GM12878 (cell line): ENCODE measurements around the gene IFT122. TPM values are rescaled to one million over a fixed set of nuclear protein-coding genes. Genes with fewer than 3 reads are reported as not detected.

Source experiments
- ATAC-seq: fragments of 200-7000 bp; cut with Tn5 transposase; 3 replicates; pipeline ENCODE4 v1.9.1; 2020; ENCODE audit warnings: mild to moderate bottlenecking, moderate library complexity
- BruUV-seq: library from RNA; stranded (reverse); fragments of 400-500 nt; replicated peaks from 2 replicates; lab custom pipeline; 2021; lab: Mats Ljungman, UMichigan
- CTCF ChIA-PET: fragments of 300-600 bp; sonication (Branson Sonifier 250); formaldehyde crosslinking; extraction: SDS; loops from one replicate; lab custom pipeline; 2021; ENCODE audit warnings: inconsistent platforms; lab: Yijun Ruan, JAX
- POLR2A ChIA-PET: fragments of 350-600 bp; formaldehyde crosslinking; extraction: SDS; loops from one replicate; lab custom pipeline; 2021; ENCODE audit warnings: inconsistent platforms; lab: Charles Lee
- RAD21 ChIA-PET: fragments of 300-600 bp; sonication (Branson Sonifier 250); formaldehyde crosslinking; loops from one replicate; lab custom pipeline; 2023; ENCODE audit warnings: antibody characterized with exemption; ENCODE audit not compliant: unreplicated experiment; lab: Charles Lee
- SMC1A ChIA-PET: fragments of 300-600 bp; sonication (Branson Sonifier 250); formaldehyde crosslinking; loops from one replicate; lab custom pipeline; 2023; ENCODE audit not compliant: unreplicated experiment, uncharacterized antibody; lab: Charles Lee
- DNase-seq: peaks from one replicate; pipeline ENCODE4 v3.0.0-alpha.2; 2011; ENCODE audit warnings: low read depth, low spot score
- FAIRE-seq: peaks from 3 replicates; lab custom pipeline; 2011; peaks lifted over from hg19 to GRCh38; lab: Jason Lieb, UNC
- H2AFZ ChIP-seq: 2 replicates; pipeline ENCODE4 v1.6.0; 2011; ENCODE audit warnings: low read depth, low read length, control low read depth; ENCODE audit not compliant: control insufficient read depth
- H3K27ac ChIP-seq: 2 replicates; pipeline ENCODE4 v1.5.1; 2011; ENCODE audit warnings: control low read depth; ENCODE audit not compliant: control insufficient read depth, insufficient read depth
- H3K27me3 ChIP-seq, 2 experiments: replicated peaks in 1 of 2; 2 replicates each; pipeline versions ENCODE4 v1.6.0 to v1.6.1; 2011; ENCODE audit warnings: low read length in 1 of 2; ENCODE audit not compliant: control insufficient read depth in 2 of 2, insufficient read depth in 2 of 2
- H3K36me3 ChIP-seq, 2 experiments: 2 replicates each; pipeline ENCODE4 v1.5.1; 2011; ENCODE audit warnings: low read length in 1 of 2; ENCODE audit not compliant: control insufficient read depth in 2 of 2, insufficient read depth in 2 of 2
- H3K4me1 ChIP-seq: 2 replicates; pipeline ENCODE4 v1.6.1; 2011; ENCODE audit warnings: mild to moderate bottlenecking, low read length, moderate library complexity, mixed read lengths; ENCODE audit not compliant: control insufficient read depth, insufficient read depth
- H3K4me2 ChIP-seq: 2 replicates; pipeline ENCODE4 v1.6.0; 2011; ENCODE audit warnings: control low read depth; ENCODE audit not compliant: control insufficient read depth, insufficient read depth
- H3K4me3 ChIP-seq: fragments of 200-600 bp; sonication (generic); 2 replicates; pipeline ENCODE4 v1.5.1; 2016
- H3K79me2 ChIP-seq: 2 replicates; pipeline ENCODE4 v1.6.0; 2011; ENCODE audit warnings: low read length; ENCODE audit not compliant: control insufficient read depth, insufficient read depth
- H3K9ac ChIP-seq: 2 replicates; pipeline ENCODE4 v1.8.0; 2011; ENCODE audit warnings: low read length, control low read depth, mixed read lengths; ENCODE audit not compliant: control insufficient read depth, insufficient read depth
- H3K9me3 ChIP-seq: replicated peaks from 3 replicates; pipeline ENCODE4 v1.5.1; 2011; ENCODE audit warnings: mild to moderate bottlenecking, low read length; ENCODE audit not compliant: control insufficient read depth, insufficient read depth
- H4K20me1 ChIP-seq: 2 replicates; pipeline ENCODE4 v1.6.0; 2011; ENCODE audit not compliant: control insufficient read depth, insufficient read depth
- E4F1 ChIP-seq: fragments of 450-650 bp; IDR thresholded peaks from 2 replicates; pipeline ENCODE4 v1.6.1; 2018; ENCODE audit warnings: borderline replicate concordance, mild to moderate bottlenecking; ENCODE audit not compliant: partially characterized antibody
- SUZ12 ChIP-seq: fragments of 200-600 bp; sonication (generic); IDR thresholded peaks from one replicate; pipeline ENCODE4 v1.6.1; 2018; ENCODE audit warnings: antibody characterized with exemption, mild to moderate bottlenecking; ENCODE audit not compliant: unreplicated experiment
- ZBTB33 ChIP-seq: fragments of 450-650 bp; IDR thresholded peaks from 2 replicates; pipeline ENCODE4 v1.6.1; 2017; ENCODE audit warnings: mild to moderate bottlenecking
- ZBTB4 ChIP-seq: fragments of 450-650 bp; formaldehyde crosslinking; IDR thresholded peaks from 2 replicates; pipeline ENCODE4 v1.4.0; 2022; ENCODE audit warnings: mild to moderate bottlenecking, moderate library complexity
- WGBS: methylation state at CpG from one replicate; pipeline ENCODE4 v1.1.6; 2016; ENCODE audit warnings: low lambda C conversion rate; ENCODE audit not compliant: insufficient replicate concordance, insufficient coverage; ENCODE audit errors: missing lambda C conversion rate; 5-methylcytosine and 5-hydroxymethylcytosine counted together
- in situ Hi-C: fragments of 300-500 bp; cut with MboI; formaldehyde crosslinking; loops from 9 replicates; pipeline ENCODE4 v1.14.3; 2018; ENCODE audit warnings: mixed read lengths
- intact Hi-C: fragments of 100-400 bp; cut with micrococcal nuclease; formaldehyde crosslinking; loops from one replicate; pipeline ENCODE4 v1.14.2; 2022; ENCODE audit not compliant: unreplicated experiment
- polyA plus RNA-seq, 11 experiments: library from polyadenylated mRNA; depleted of rRNA in 4 of 11; unstranded in 6 of 11; stranded (reverse) in 5 of 11; fragments of >200 nt; fragmentation: Nextera tagmentation in 4 of 11; fragmentation: Illumina TruSeq in 1 of 11; extraction: Ambion mirVana in 4 of 11; extraction: Trizol in 1 of 11; gene quantifications; 1 replicate in 1 of 11; 2 replicates in 10 of 11; pipeline versions ENCODE4 v1.2.1 to v1.2.3, GENCODE V29; 2011 to 2016; ENCODE audit warnings: inconsistent platforms in 2 of 11, missing spikeins in 2 of 11, low read depth in 1 of 11
- total RNA-seq, 4 experiments: library from RNA; depleted of rRNA in 3 of 4; stranded (reverse); fragments of >200 nt in 3 of 4; fragmentation: Illumina TruSeq in 1 of 4; extraction: Trizol in 1 of 4; gene quantifications; 2 replicates each; pipeline versions ENCODE4 v1.2.1 to v1.2.3, GENCODE V29; 2013 to 2021

IFT122 gene
- total and polyA plus RNA-seq, 10 of the 15 experiments (the other 5 are each of a cell fraction or from before 2014, with no cell fraction given): 1.8 to 19.2 (median 8.4) TPM

GRCh38 chr3:129539206-129539605 is 99.2 kb downstream of the IFT122 start:
- Histone ChIP-seq H3K27me3 (no peaks in the 10 kb centered on the region; a peak in 1 of 4 replicates), H4K20me1 (no peaks in the 10 kb centered on the region), H3K4me2 (no peak overlapping the region), H3K4me1 (no peaks in the 10 kb centered on the region), H2AFZ (no peak overlapping the region), H3K9me3 (no peaks in the 10 kb centered on the region), H3K4me3 (no peak overlapping the region)
- DNase-seq (no peak), FAIRE-seq (no peak)
- RAD21 ChIA-PET: no interaction called here
- in situ Hi-C loops: no loop called here
- no TSS peak for BruUV-seq
- 74% methylated on average over 8 of the region's 8 CpGs for WGBS
- POLR2A ChIA-PET: no interaction called here
- CTCF ChIA-PET: no interaction called here
- SMC1A ChIA-PET: no interaction called here
- no peak for TF ChIP-seq ZBTB33
- no peak for TF ChIP-seq SUZ12
- no peak for TF ChIP-seq ZBTB4 (CRISPR knock-in tag)
- no peak for TF ChIP-seq E4F1
- TF ChIP-seq, all 136 proteins: peak for 0
- intact Hi-C loops: no loop called here
- Histone ChIP-seq H3K79me2 (no peaks in the 10 kb centered on the region), H3K36me3 (no peaks in the 10 kb centered on the region), H3K9ac (no peak overlapping the region), H3K27ac (no peak overlapping the region)
- ATAC-seq: no peak
